Liver (tissue), 9 donors: ENCODE results near the gene FBXW7. TPM values are rescaled to one million over a fixed set of nuclear protein-coding genes. Genes with fewer than 3 reads are reported as not detected.

Experiments used
- DNase-seq: peaks from one replicate; pipeline ENCODE4 v3.0.0-alpha.2; 2017; ENCODE audit warnings: low spot score
- H3K27ac ChIP-seq, 2 donors: one replicate each; pipeline ENCODE4 v1.7.0; 2013; ENCODE audit warnings: inconsistent platforms in 2 of 2, low read length in 2 of 2, control low read depth in 1 of 2, low read depth in 1 of 2, mild to moderate bottlenecking in 1 of 2
- H3K27me3 ChIP-seq, 4 donors: one replicate each; pipeline versions ENCODE4 v1.6.1 to v1.7.0; 2013; ENCODE audit warnings: low read length in 3 of 4, inconsistent platforms in 1 of 4, mild to moderate bottlenecking in 1 of 4, moderate library complexity in 1 of 4; ENCODE audit not compliant: control insufficient read depth in 4 of 4, insufficient read depth in 4 of 4
- H3K36me3 ChIP-seq, 4 donors: one replicate each; pipeline versions ENCODE4 v1.6.1 to v1.7.0; 2013; ENCODE audit warnings: low read length in 3 of 4, mild to moderate bottlenecking in 3 of 4, low read depth in 1 of 4, moderate library complexity in 1 of 4; ENCODE audit not compliant: control insufficient read depth in 4 of 4, insufficient read depth in 3 of 4
- H3K4me1 ChIP-seq, 4 donors: one replicate each; pipeline versions ENCODE4 v1.6.1 to v1.7.0; 2013; ENCODE audit warnings: low read length in 3 of 4, mild to moderate bottlenecking in 3 of 4, moderate library complexity in 1 of 4; ENCODE audit not compliant: control insufficient read depth in 4 of 4, insufficient read depth in 4 of 4
- H3K4me3 ChIP-seq, 3 donors: one replicate each; pipeline versions ENCODE4 v1.6.1 to v1.7.0; 2013; ENCODE audit warnings: low read length in 3 of 3, control low read depth in 1 of 3, low read depth in 1 of 3, mild to moderate bottlenecking in 1 of 3
- H3K9ac ChIP-seq, 2 donors: one replicate each; pipeline ENCODE4 v1.7.0; 2013; ENCODE audit warnings: low read length in 2 of 2, mild to moderate bottlenecking in 2 of 2, moderate library complexity in 2 of 2, control low read depth in 1 of 2, low read depth in 1 of 2
- H3K9me3 ChIP-seq, 4 donors: one replicate each; pipeline versions ENCODE4 v1.6.1 to v1.7.0; 2013; ENCODE audit warnings: low read length in 3 of 4; ENCODE audit not compliant: control insufficient read depth in 4 of 4
- ATF3 ChIP-seq: IDR thresholded peaks from 2 replicates; pipeline ENCODE4 v1.6.1; 2016; ENCODE audit warnings: antibody characterized with exemption
- EGR1 ChIP-seq, 2 donors: IDR thresholded peaks; 2 replicates each; pipeline ENCODE4 v1.6.1; 2016 to 2018; ENCODE audit warnings: antibody characterized with exemption in 2 of 2, low read depth in 2 of 2
- FOXA1 ChIP-seq: IDR thresholded peaks from 2 replicates; pipeline ENCODE4 v1.6.1; 2016; ENCODE audit warnings: antibody characterized with exemption
- FOXA2 ChIP-seq: IDR thresholded peaks from 2 replicates; pipeline ENCODE4 v1.6.1; 2016; ENCODE audit warnings: antibody characterized with exemption
- GABPA ChIP-seq, 2 donors: IDR thresholded peaks in 1 of 2; conservative IDR thresholded peaks in 1 of 2; 2 replicates each; pipeline ENCODE4 v1.6.1; 2016; ENCODE audit warnings: antibody characterized with exemption in 2 of 2, mild to moderate bottlenecking in 1 of 2, moderate library complexity in 1 of 2
- HNF4A ChIP-seq, 2 donors: conservative IDR thresholded peaks; 2 replicates each; pipeline ENCODE4 v1.6.1; 2016; ENCODE audit warnings: antibody characterized with exemption in 2 of 2, mild to moderate bottlenecking in 2 of 2
- MAX ChIP-seq: IDR thresholded peaks from 2 replicates; pipeline ENCODE4 v1.6.1; 2016; ENCODE audit warnings: antibody characterized with exemption
- RAD21 ChIP-seq, 2 donors: IDR thresholded peaks; 2 replicates each; pipeline ENCODE4 v1.6.1; 2016; ENCODE audit warnings: antibody characterized with exemption in 2 of 2, mild to moderate bottlenecking in 2 of 2
- REST ChIP-seq: IDR thresholded peaks from 2 replicates; pipeline ENCODE4 v1.6.1; 2016; ENCODE audit warnings: antibody characterized with exemption, mild to moderate bottlenecking
- RXRA ChIP-seq, 2 donors: IDR thresholded peaks; 2 replicates each; pipeline ENCODE4 v1.6.1; 2017 to 2018; ENCODE audit warnings: antibody characterized with exemption in 2 of 2, mild to moderate bottlenecking in 1 of 2
- TAF1 ChIP-seq: conservative IDR thresholded peaks from 2 replicates; pipeline ENCODE4 v1.6.1; 2016; ENCODE audit warnings: antibody characterized with exemption, mild to moderate bottlenecking
- YY1 ChIP-seq: IDR thresholded peaks from 2 replicates; pipeline ENCODE4 v1.6.1; 2016; ENCODE audit warnings: antibody characterized with exemption, mild to moderate bottlenecking
- WGBS: extraction: QIAGEN DNeasy Blood & Tissue Kit; methylation state at CpG from one replicate; pipeline ENCODE4 v1.1.7; 2013; 5-methylcytosine and 5-hydroxymethylcytosine counted together
- polyA plus RNA-seq, 2 donors: library from polyadenylated mRNA; stranded (reverse) in 1 of 2; unstranded in 1 of 2; fragments of 200-250 nt in 1 of 2; fragments of >200 nt in 1 of 2; fragmentation: Nextera tagmentation in 1 of 2; extraction: Ambion mirVana in 1 of 2; gene quantifications; one replicate each; pipeline versions ENCODE4 v1.2.1 to v1.2.3, GENCODE V29; 2013 to 2015
- total RNA-seq, 2 donors: library from RNA; depleted of rRNA; stranded (reverse); fragments of >200 nt; gene quantifications; one replicate each; pipeline ENCODE4 v1.2.3, GENCODE V29; 2014
- donor health status: healthy.
- donor health status: healthy.
- donor health status: healthy.
- donor health status: healthy.
- donor health status: healthy.

FBXW7 gene
- total and polyA plus RNA-seq, 4 donors, result 4.0 to 56.9 (median 16.1) TPM

- no peak for TF ChIP-seq HNF4A (conservative IDR thresholded peaks at IDR 0.05)
- no peak for TF ChIP-seq TAF1
- no peak for TF ChIP-seq EGR1 (IDR thresholded peaks at IDR 0.05; ENCODE audit: low read depth in 2 of 2)
- TF ChIP-seq RXRA (IDR thresholded peaks at IDR 0.05), result no peak
- TF ChIP-seq YY1, result no peak
Observed at GRCh38 chr4:152306541-152306940, 229.4 kb downstream of the FBXW7 start (continued).

GRCh38 chr4:152304220-152304619, 231.7 kb downstream of the FBXW7 start:
- 88% methylated on average over 5 of the region's 5 CpGs for WGBS

GRCh38 chr4:152301381-152301780, 234.5 kb downstream of the FBXW7 start:
- TF ChIP-seq EGR1 (IDR thresholded peaks at IDR 0.05; ENCODE audit: low read depth in 2 of 2) (no peak), RAD21 (IDR thresholded peaks at IDR 0.05) (no peak), FOXA2 (no peak)
- no peaks in the 10 kb centered on the region for H3K9me3 ChIP-seq
- H3K4me3 ChIP-seq, result no peak overlapping the region
- H3K27ac ChIP-seq, result no peak overlapping the region
- no peaks in the 10 kb centered on the region for H3K36me3 ChIP-seq
- no peaks in the 10 kb centered on the region for H3K4me1 ChIP-seq
- no peak overlapping the region for H3K9ac ChIP-seq
- 87% methylated on average over 6 of the region's 6 CpGs for WGBS
- no peaks in the 10 kb centered on the region for H3K27me3 ChIP-seq
- no peak for DNase-seq

More at GRCh38 chr4:152304220-152304619, 231.7 kb downstream of the FBXW7 start:
- Histone ChIP-seq H3K9me3 (no peaks in the 10 kb centered on the region), H3K27ac (no peak overlapping the region), H3K27me3 (no peaks in the 10 kb centered on the region), H3K9ac (no peak overlapping the region), H3K36me3 (no peaks in the 10 kb centered on the region), H3K4me3 (no peak overlapping the region), H3K4me1 (no peaks in the 10 kb centered on the region)
- TF ChIP-seq ATF3, result no peak
- TF ChIP-seq GABPA (IDR thresholded peaks at IDR 0.05 in 1 of 2, conservative IDR thresholded peaks at IDR 0.05 in 1 of 2), result no peak
- TF ChIP-seq FOXA2, result no peak
- no peak for TF ChIP-seq MAX
- TF ChIP-seq FOXA1, result no peak
- TF ChIP-seq EGR1 (IDR thresholded peaks at IDR 0.05; ENCODE audit: low read depth in 2 of 2), result no peak
- TF ChIP-seq TAF1, result no peak
- no peak for TF ChIP-seq REST
- DNase-seq, result no peak

GRCh38 chr4:152299553-152299952, 236.3 kb downstream of the FBXW7 start:
- no peak overlapping the region for H3K9ac ChIP-seq
- H3K4me3 ChIP-seq, result no peak overlapping the region
- H3K27ac ChIP-seq, result no peak overlapping the region
- no peak for TF ChIP-seq FOXA2
- H3K4me1 ChIP-seq, result no peaks in the 10 kb centered on the region
- no peaks in the 10 kb centered on the region for H3K27me3 ChIP-seq
- H3K36me3 ChIP-seq, result no peaks in the 10 kb centered on the region
- WGBS, result 88% methylated on average over 3 of the region's 3 CpGs
- H3K9me3 ChIP-seq, result no peaks in the 10 kb centered on the region
- DNase-seq, result no peak
